Body of pancreas (tissue), 4 donors: Measurements from ENCODE around the gene ARID1B.

ENCODE experiments used
- POLR2A ChIP-seq, 3 donors: fragments of 450-650 bp; IDR thresholded peaks; one replicate each; pipeline ENCODE4 v1.6.1; 2016; ENCODE audit warnings: antibody characterized with exemption in 3 of 3, mild to moderate bottlenecking in 2 of 3
- TF ChIP-seq, protein P1 (sequence below), 7 experiments: fragments of 450-650 bp in 4 of 7; fragments of 200-600 bp in 3 of 7; sonication (generic) in 3 of 7; IDR thresholded peaks; one replicate each; pipeline ENCODE4 v1.5.1; 2016 to 2019; ENCODE audit warnings: antibody characterized with exemption in 7 of 7

DNA sequence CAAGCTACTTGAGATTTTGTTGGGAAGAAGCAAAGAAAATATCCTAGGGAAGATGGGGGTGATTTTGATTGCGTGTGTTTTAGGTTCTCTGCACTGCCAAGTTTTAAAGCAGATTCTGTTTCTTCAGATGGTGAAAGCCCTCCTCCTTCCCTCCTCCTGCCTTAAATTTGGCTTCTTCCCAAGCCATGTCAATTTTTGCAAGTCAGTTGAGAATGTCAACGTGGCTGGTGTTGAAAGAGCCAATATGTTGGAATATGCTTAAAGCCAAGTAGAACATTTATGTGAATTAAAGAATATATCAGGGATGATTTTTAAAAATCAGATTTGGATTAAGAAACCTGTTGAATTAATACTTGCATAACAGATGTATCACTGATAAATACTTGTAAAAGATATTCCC is 270.8 kb downstream of the ARID1B start:
- TF ChIP-seq, protein P1, sequence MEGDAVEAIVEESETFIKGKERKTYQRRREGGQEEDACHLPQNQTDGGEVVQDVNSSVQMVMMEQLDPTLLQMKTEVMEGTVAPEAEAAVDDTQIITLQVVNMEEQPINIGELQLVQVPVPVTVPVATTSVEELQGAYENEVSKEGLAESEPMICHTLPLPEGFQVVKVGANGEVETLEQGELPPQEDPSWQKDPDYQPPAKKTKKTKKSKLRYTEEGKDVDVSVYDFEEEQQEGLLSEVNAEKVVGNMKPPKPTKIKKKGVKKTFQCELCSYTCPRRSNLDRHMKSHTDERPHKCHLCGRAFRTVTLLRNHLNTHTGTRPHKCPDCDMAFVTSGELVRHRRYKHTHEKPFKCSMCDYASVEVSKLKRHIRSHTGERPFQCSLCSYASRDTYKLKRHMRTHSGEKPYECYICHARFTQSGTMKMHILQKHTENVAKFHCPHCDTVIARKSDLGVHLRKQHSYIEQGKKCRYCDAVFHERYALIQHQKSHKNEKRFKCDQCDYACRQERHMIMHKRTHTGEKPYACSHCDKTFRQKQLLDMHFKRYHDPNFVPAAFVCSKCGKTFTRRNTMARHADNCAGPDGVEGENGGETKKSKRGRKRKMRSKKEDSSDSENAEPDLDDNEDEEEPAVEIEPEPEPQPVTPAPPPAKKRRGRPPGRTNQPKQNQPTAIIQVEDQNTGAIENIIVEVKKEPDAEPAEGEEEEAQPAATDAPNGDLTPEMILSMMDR (IDR thresholded peaks at IDR 0.05), result no peak
- no peak for TF ChIP-seq POLR2A (IDR thresholded peaks at IDR 0.05)
